H1 (cell line): Measurements from ENCODE around the gene ATP6V1F. TPM values are rescaled to one million over a fixed set of nuclear protein-coding genes. Genes with fewer than 3 reads are reported as not detected.

Experiments used
- CTCF ChIA-PET: fragments of 300-600 bp; sonication (Branson Sonifier 250); formaldehyde crosslinking; loops from one replicate; lab custom pipeline; 2021; ENCODE audit not compliant: partially characterized antibody; lab: Charles Lee
- POLR2A ChIA-PET: fragments of 300-600 bp; sonication (Branson Sonifier 250); formaldehyde crosslinking; loops from one replicate; lab custom pipeline; 2021; ENCODE audit warnings: inconsistent platforms; ENCODE audit not compliant: partially characterized antibody; lab: Charles Lee
- DNase-seq, 2 experiments: peaks; one replicate each; pipeline versions ENCODE4 v3.0.0 to v3.0.0-alpha.2; 2010 to 2022; ENCODE audit warnings: low spot score in 2 of 2, low read depth in 1 of 2, mixed read lengths in 1 of 2
- FAIRE-seq: peaks from 2 replicates; lab custom pipeline; 2011; peaks lifted over from hg19 to GRCh38; lab: Jason Lieb, UNC
- H2AFZ ChIP-seq: 2 replicates; pipeline ENCODE4 v1.8.1; 2012; ENCODE audit warnings: low read length, inconsistent platforms
- H2AK5ac ChIP-seq: 2 replicates; pipeline ENCODE4 v1.6.1; 2013; ENCODE audit warnings: low read depth, low read length
- H2BK120ac ChIP-seq: replicated peaks from 2 replicates; pipeline ENCODE3; 2013; ENCODE audit warnings: low read depth, low read length, inconsistent platforms
- H2BK12ac ChIP-seq: 2 replicates; pipeline ENCODE4 v1.6.1; 2013; ENCODE audit warnings: low read depth, low read length
- H2BK15ac ChIP-seq: 2 replicates; pipeline ENCODE4 v1.6.1; 2013; ENCODE audit warnings: low read length
- H2BK20ac ChIP-seq: 2 replicates; pipeline ENCODE4 v1.6.1; 2013; ENCODE audit warnings: low read length
- H2BK5ac ChIP-seq: 2 replicates; pipeline ENCODE4 v1.6.1; 2013; ENCODE audit warnings: low read depth, low read length
- H3K14ac ChIP-seq: 2 replicates; pipeline ENCODE4 v1.6.1; 2013; ENCODE audit warnings: inconsistent platforms; ENCODE audit not compliant: insufficient read length
- H3K18ac ChIP-seq: 2 replicates; pipeline ENCODE4 v1.6.1; 2013; ENCODE audit warnings: low read length; ENCODE audit errors: extremely low read depth
- H3K23ac ChIP-seq: 2 replicates; pipeline ENCODE4 v1.6.1; 2013; ENCODE audit warnings: inconsistent platforms; ENCODE audit not compliant: insufficient read length
- H3K23me2 ChIP-seq: 2 replicates; pipeline ENCODE4 v1.6.1; 2013; ENCODE audit warnings: low read depth, low read length
- H3K27ac ChIP-seq: 2 replicates; pipeline ENCODE4 v1.6.1; 2011; ENCODE audit warnings: low read depth, low read length, inconsistent platforms
- H3K27me3 ChIP-seq, 4 experiments: replicated peaks in 1 of 4; 1 replicate in 1 of 4; 2 replicates in 3 of 4; pipeline versions ENCODE4 v1.6.1 to v1.8.1; 2011 to 2013; ENCODE audit warnings: low read length in 3 of 4, mild to moderate bottlenecking in 3 of 4, inconsistent platforms in 2 of 4, mixed read lengths in 2 of 4, moderate library complexity in 1 of 4; ENCODE audit not compliant: control insufficient read depth in 3 of 4, insufficient read depth in 3 of 4; ENCODE audit errors: extremely low read depth in 1 of 4
- H3K36me3 ChIP-seq, 4 experiments: 2 replicates each; pipeline versions ENCODE4 v1.6.1 to v1.8.1; 2011 to 2013; ENCODE audit warnings: mild to moderate bottlenecking in 4 of 4, low read length in 3 of 4, moderate library complexity in 2 of 4, control low read depth in 1 of 4, inconsistent platforms in 1 of 4; ENCODE audit not compliant: insufficient read depth in 4 of 4, control insufficient read depth in 2 of 4
- H3K4ac ChIP-seq: replicated peaks from 2 replicates; pipeline ENCODE3; 2013; ENCODE audit warnings: low read length, low read depth, mixed read lengths, inconsistent platforms; ENCODE audit not compliant: insufficient read length
- H3K4me1 ChIP-seq, 4 experiments: replicated peaks in 1 of 4; 1 replicate in 1 of 4; 2 replicates in 3 of 4; pipeline versions ENCODE4 v1.6.1 to v1.8.1; 2011 to 2013; ENCODE audit warnings: low read length in 3 of 4, inconsistent platforms in 2 of 4, mixed read lengths in 1 of 4; ENCODE audit not compliant: insufficient read depth in 4 of 4, control insufficient read depth in 3 of 4
- H3K4me2 ChIP-seq, 2 experiments: 2 replicates each; pipeline versions ENCODE4 v1.6.1 to v1.8.1; 2011 to 2013; ENCODE audit warnings: low read depth in 2 of 2, low read length in 2 of 2, control low read depth in 1 of 2, inconsistent platforms in 1 of 2, mild to moderate bottlenecking in 1 of 2; ENCODE audit not compliant: insufficient read depth in 1 of 2
- H3K4me3 ChIP-seq, 4 experiments: fragments of 200-600, 300-600 bp in 1 of 4; sonication (generic), shearing (Covaris generic), sonication (Bioruptor Twin) in 1 of 4; 2 replicates each; pipeline versions ENCODE4 v1.5.1 to v1.8.1; 2011 to 2016; ENCODE audit warnings: low read length in 4 of 4, low read depth in 3 of 4, control low read depth in 2 of 4, inconsistent platforms in 2 of 4, mild to moderate bottlenecking in 2 of 4, mixed read lengths in 1 of 4, moderate library complexity in 1 of 4; ENCODE audit not compliant: insufficient read depth in 2 of 4; ENCODE audit errors: extremely low read depth in 1 of 4
- H3K56ac ChIP-seq: replicated peaks from 2 replicates; pipeline ENCODE3; 2013; ENCODE audit warnings: low read depth, mild to moderate bottlenecking, mixed read lengths, low read length, inconsistent platforms; ENCODE audit not compliant: insufficient read length
- H3K79me1 ChIP-seq: 2 replicates; pipeline ENCODE4 v1.6.1; 2013; ENCODE audit warnings: low read depth, low read length, control low read depth
- H3K79me2 ChIP-seq, 2 experiments: 2 replicates each; pipeline versions ENCODE4 v1.6.1 to v1.8.1; 2012 to 2013; ENCODE audit warnings: low read length in 2 of 2, mild to moderate bottlenecking in 2 of 2, inconsistent platforms in 1 of 2; ENCODE audit not compliant: insufficient read depth in 2 of 2, control insufficient read depth in 1 of 2
- H3K9ac ChIP-seq, 4 experiments: replicated peaks in 1 of 4; 1 replicate in 1 of 4; 2 replicates in 3 of 4; pipeline versions ENCODE4 v1.6.1 to v1.8.1; 2011 to 2013; ENCODE audit warnings: low read depth in 3 of 4, low read length in 3 of 4, control low read depth in 2 of 4, mild to moderate bottlenecking in 2 of 4, moderate library complexity in 2 of 4, inconsistent platforms in 1 of 4; ENCODE audit errors: extremely low read depth in 1 of 4
- H3K9me3 ChIP-seq, 2 experiments: 2 replicates each; pipeline versions ENCODE4 v1.6.1 to v1.8.1; 2012 to 2013; ENCODE audit warnings: mild to moderate bottlenecking in 2 of 2, moderate library complexity in 2 of 2, control low read depth in 1 of 2, inconsistent platforms in 1 of 2, low read depth in 1 of 2, low read length in 1 of 2, mixed read lengths in 1 of 2; ENCODE audit not compliant: insufficient read depth in 2 of 2
- H4K20me1 ChIP-seq, 2 experiments: replicated peaks in 1 of 2; 2 replicates each; pipeline versions ENCODE3 to v1.8.1; 2011 to 2013; ENCODE audit warnings: inconsistent platforms in 2 of 2, low read length in 2 of 2, mild to moderate bottlenecking in 1 of 2; ENCODE audit not compliant: insufficient read depth in 2 of 2, control insufficient read depth in 1 of 2
- H4K5ac ChIP-seq: 2 replicates; pipeline ENCODE4 v1.6.1; 2013; ENCODE audit warnings: low read length, low read depth, mixed read lengths, inconsistent platforms; ENCODE audit not compliant: insufficient read length
- H4K8ac ChIP-seq: 2 replicates; pipeline ENCODE4 v1.8.0; 2013; ENCODE audit warnings: mild to moderate bottlenecking, moderate library complexity, low read length, inconsistent platforms; ENCODE audit not compliant: insufficient read depth; ENCODE audit errors: extremely low read depth
- H4K91ac ChIP-seq: replicated peaks from 2 replicates; pipeline ENCODE3; 2013; ENCODE audit warnings: low read length, mixed read lengths, inconsistent platforms; ENCODE audit not compliant: insufficient read length
- JUN ChIP-seq: IDR thresholded peaks from 2 replicates; pipeline ENCODE4 v1.6.1; 2011; ENCODE audit warnings: low read depth, mild to moderate bottlenecking, improper control_type of control experiment, low read length
- SP2 ChIP-seq: IDR thresholded peaks from 2 replicates; pipeline ENCODE4 v1.6.1; 2012; ENCODE audit warnings: mild to moderate bottlenecking, low read length, inconsistent platforms
- TAF1 ChIP-seq: IDR thresholded peaks from 2 replicates; pipeline ENCODE4 v1.6.1; 2011; ENCODE audit warnings: mild to moderate bottlenecking, low read depth, low read length
- TEAD4 ChIP-seq: IDR thresholded peaks from 2 replicates; pipeline ENCODE4 v1.6.1; 2012; ENCODE audit warnings: low read depth, low read length, inconsistent platforms, mixed read lengths
- WGBS, 2 experiments: shearing (Covaris generic) in 1 of 2; methylation state at CpG; one replicate each; pipeline versions ENCODE4 v1.1.6 to v1.1.7; 2013 to 2015; ENCODE audit warnings: low lambda C conversion rate in 2 of 2, mixed read lengths in 2 of 2, inconsistent platforms in 1 of 2, low coverage in 1 of 2, missing lambda C conversion rate in 1 of 2; ENCODE audit not compliant: insufficient replicate concordance in 2 of 2, insufficient coverage in 1 of 2, insufficient read length in 1 of 2; ENCODE audit errors: extremely low coverage in 1 of 2, missing lambda C conversion rate in 1 of 2; 5-methylcytosine and 5-hydroxymethylcytosine counted together
- polyA plus RNA-seq, 7 experiments: library from polyadenylated mRNA; depleted of rRNA in 3 of 7; stranded (reverse) in 5 of 7; unstranded in 2 of 7; fragments of >200 nt in 5 of 7; fragments of 200-250 nt in 2 of 7; gene quantifications; 1 replicate in 5 of 7; 2 replicates in 1 of 7; 4 replicates in 1 of 7; pipeline versions ENCODE4 v1.2.1 to v1.2.3, GENCODE V29; 2011 to 2013; ENCODE audit warnings: missing spikeins in 2 of 7, mixed read lengths in 2 of 7
- total RNA-seq: library from RNA; stranded (reverse); fragmentation: NEBNext Ultra II Directional; extraction: Animal tissue kit (Norgen Biotek cat#: 25700); gene quantifications from 2 replicates; pipeline ENCODE4 v1.2.1, GENCODE V29; 2021

The ATP6V1F gene
- total and polyA plus RNA-seq, 2 of the 8 experiments (the other 6 are each of a cell fraction or from before 2014, with no cell fraction given), result 104 to 318 TPM

DNA sequence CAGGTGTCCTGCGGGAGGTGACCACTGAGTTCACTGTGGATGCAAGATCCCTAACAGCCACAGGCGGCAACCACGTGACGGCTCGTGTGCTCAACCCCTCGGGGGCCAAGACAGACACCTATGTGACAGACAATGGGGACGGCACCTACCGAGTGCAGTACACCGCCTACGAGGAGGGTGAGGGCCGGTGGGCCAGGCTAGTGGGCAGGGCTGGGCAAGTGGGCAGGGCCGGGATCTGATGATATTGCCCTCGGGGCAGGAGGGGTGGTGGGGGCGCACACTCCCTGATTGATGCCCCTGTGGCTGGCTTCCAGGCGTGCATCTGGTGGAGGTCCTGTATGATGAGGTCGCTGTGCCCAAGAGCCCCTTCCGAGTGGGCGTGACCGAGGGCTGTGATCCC is 16.7 kb upstream of the ATP6V1F start:
- WGBS, 2 experiments, result 91% methylated on average over 15 of the region's 19 CpGs; no CpG with 5 or more reads in 1 of the 2 experiments
- no peak overlapping the region for H2BK15ac ChIP-seq
- no peak overlapping the region for H3K23ac ChIP-seq
- H3K36me3 ChIP-seq, result no peaks in the 10 kb centered on the region
- no peak overlapping the region for H2BK20ac ChIP-seq
- no peak overlapping the region for H3K4me2 ChIP-seq
- no peaks in the 10 kb centered on the region for H3K23me2 ChIP-seq
- DNase-seq (no peak), FAIRE-seq (no peak)
- no peak overlapping the region for H2BK120ac ChIP-seq
- peaks cover 0 to 5% (median 5%) of the 10 kb centered on the region in 4 experiments; a peak in 6 of 7 replicates for H3K4me1 ChIP-seq
- no peak overlapping the region for H3K4me3 ChIP-seq
- H2AFZ ChIP-seq, result no peak overlapping the region
- no peak overlapping the region for H4K5ac ChIP-seq
- no peak overlapping the region for H3K4ac ChIP-seq
- no peak overlapping the region for H3K14ac ChIP-seq
- H3K79me1 ChIP-seq, result no peaks in the 10 kb centered on the region
- H2BK12ac ChIP-seq, result no peak overlapping the region
- ChIA-PET CTCF (interaction anchor here (0.5 to 11.5 kb wide), 6 partner anchors 12 to 424 kb away, joined by 3 to 148 read pairs (median 38); partner anchors contain the start of gene ATP6V1F), POLR2A (interaction anchor here (1.0 kb wide), 1 partner anchor 14 kb away, joined by 4 read pairs; no protein-coding TSS in a partner anchor)
- no peak overlapping the region for H3K9ac ChIP-seq
- no peak overlapping the region for H3K18ac ChIP-seq
- H3K27me3 ChIP-seq, result no peaks in the 10 kb centered on the region; a peak in 1 of 7 replicates
- H3K56ac ChIP-seq, result no peak overlapping the region
- H4K20me1 ChIP-seq, result peaks cover 0 to 2% of the 10 kb centered on the region in 2 experiments
- no peak overlapping the region for H2AK5ac ChIP-seq
- TF ChIP-seq SP2, result no peak
- no peak for TF ChIP-seq TAF1
- no peak for TF ChIP-seq JUN
- no peak for TF ChIP-seq TEAD4
- H2BK5ac ChIP-seq, result no peak overlapping the region
- no peak overlapping the region for H3K27ac ChIP-seq
- H3K9me3 ChIP-seq, result no peaks in the 10 kb centered on the region
- no peak overlapping the region for H4K91ac ChIP-seq
- H3K79me2 ChIP-seq, result no peaks in the 10 kb centered on the region
- no peak overlapping the region; the same call in 1 of the 2 replicates for H4K8ac ChIP-seq
